ENCODE measurements around the gene ZBED1.
"Not testable (repeated sequence)": the region's sequence is repeated elsewhere in the genome, so short reads cannot be mapped to it uniquely, and the experiment has no call there.

Gene ZBED1

DNA sequence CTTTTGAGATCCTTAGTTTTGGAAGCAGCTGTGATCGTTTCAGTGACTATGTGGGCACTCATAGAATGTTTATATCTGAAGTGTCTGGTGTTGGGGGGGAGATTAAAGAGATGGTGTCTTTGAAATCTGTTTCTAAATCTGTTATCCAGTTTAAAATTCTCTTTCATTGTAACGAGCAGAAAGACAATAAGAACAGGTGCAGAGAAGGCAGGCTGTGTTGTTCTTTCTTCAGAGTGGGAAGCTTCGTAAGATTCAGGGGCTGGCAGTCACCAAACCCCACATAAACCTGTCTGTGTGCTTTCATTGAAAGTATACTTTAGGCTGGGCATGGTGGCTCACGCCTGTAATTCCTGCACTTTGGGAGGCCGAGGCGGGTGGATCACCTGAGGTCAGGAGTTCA is 16.3 kb upstream of the ZBED1 start:
- DNase-seq = no peak

DNA sequence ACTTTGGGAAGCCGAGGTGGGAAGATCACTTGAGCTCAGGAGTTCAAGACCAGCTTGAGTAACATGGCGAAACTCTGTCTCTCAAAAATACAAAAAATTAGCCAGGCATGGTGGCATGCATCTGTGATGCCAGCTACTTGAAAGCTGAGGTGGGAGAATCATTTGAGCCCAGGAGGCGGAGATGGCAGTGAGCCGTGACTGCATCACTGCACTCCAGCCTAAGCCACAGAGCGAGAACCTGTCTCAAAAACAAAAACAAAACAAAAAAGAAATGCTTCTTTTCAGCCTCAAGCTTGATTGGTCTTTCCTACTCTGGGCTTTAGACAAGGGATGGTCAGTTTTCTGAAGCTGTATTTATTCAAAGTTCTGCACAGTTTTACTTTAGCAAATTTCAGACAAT is 15.8 kb upstream of the ZBED1 start:
- DNase-seq = no peak

GRCh38 chrX:2514131-2514530 is 13.4 kb upstream of the ZBED1 start:
- no peak for DNase-seq

- no peak for DNase-seq
Measured at GRCh38 chrX:2513121-2513664, 12.4 kb upstream of the ZBED1 start.

- no peak for DNase-seq
Measured at GRCh38 chrX:2512501-2512900, 11.7 kb upstream of the ZBED1 start.

DNA sequence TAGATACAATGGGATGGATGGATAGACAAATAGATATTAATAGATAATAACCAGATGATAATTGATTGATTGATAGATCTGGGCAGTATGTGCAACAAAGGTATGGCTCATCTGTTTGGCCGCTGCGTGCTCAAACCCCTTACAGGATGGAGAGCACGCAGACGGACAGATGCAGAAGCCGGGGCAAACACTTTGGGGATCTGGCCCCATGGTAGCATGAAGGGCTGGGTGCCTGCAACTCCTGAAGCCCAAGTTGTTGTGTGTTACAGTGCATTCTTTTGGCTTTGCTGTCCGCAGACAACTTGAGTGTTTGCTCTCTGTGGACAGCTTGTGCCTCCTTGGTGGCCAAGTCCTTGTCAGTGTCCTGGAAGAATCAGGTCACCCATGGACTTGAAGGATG is 10.6 kb upstream of the ZBED1 start:
- no peak for DNase-seq

DNA sequence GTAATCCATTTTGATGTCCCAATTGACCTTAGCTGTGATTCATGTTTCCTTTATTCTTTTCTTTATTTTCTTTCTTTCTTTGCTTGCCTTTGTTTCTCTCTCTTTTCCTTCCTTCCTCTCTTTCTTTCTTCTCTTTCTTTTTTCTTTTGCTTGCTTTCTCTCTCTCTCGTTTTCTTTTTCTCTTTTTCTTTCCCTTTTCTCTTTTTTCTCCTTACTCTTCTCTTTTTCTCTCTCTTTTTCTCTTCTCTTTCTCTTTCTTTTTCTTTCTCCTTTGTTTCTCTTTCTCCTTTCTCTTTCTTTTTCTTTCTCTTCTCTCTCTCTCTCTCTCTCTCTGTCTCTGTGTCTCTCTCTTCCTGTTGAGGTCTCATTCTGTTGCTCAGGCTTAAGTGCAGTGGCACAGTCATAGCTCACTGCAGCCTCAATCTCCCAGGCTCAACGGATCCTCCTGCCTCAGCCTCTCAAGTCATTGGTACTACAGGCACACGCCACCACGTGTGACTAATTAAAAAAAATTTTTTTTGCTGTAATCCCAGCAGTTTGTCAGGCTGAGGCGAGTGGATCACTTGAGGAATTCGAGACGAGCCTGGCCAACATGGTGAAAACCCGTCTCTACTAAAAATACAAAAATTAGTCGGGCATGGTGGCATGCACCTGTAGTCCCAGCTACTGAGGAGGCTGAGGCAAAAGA is 8.0 kb upstream of the ZBED1 start:
- DNase-seq = no peak

GRCh38 chrX:2507904-2508627 is 7.3 kb upstream of the ZBED1 start:
- no peak for DNase-seq

DNA sequence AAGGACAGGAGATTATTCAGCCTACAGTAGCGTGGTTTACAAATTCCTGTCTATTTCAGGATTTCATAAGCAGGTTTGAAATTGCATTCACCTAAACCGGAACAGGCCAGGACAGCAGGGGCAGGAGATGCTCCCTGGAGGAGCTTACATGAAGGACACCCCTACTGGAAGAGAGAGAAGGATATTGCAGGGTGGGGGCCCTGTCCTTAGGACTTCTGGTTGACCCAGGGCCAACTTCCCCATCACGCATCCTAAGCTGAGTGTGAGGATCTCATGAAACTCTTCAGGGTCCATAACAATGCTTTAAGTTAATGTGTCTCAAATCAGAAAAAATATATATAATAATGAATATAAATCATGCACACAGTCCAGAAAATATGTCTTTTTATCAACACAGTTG is 6.4 kb upstream of the ZBED1 start:
- no peak for DNase-seq

- DNase-seq = not testable (repeated sequence)
Measured at GRCh38 chrX:2505341-2505740, 4.6 kb upstream of the ZBED1 start.

DNA sequence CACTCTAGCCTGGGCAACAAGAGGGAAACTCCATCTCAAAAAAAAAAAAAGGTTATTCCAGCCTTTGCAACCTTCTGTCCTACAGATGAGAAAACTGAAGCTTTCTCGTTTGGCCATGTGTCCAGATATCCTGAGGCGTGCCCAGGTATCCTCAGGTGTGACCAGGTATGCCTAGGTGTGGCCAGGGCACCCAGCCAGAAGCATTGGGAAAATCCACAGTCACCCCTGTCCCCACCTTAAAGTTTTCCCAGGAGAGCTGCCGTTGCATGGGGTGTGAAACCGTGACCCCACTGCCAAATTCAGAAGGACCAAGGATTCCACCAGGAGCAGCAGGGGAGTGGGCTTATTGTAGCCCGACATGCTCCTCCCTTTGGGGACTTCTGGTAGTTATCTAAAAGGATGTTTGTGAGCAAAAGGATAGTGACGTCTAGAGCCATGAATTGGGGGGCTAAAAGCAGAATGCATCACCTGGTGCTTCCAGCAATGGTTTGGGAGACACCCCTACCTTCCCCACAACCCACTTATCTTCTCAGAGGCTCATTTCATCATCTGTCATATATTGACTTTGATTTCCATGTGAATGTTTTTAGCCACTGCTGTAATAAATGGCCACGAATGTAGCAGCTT is 4.0 kb upstream of the ZBED1 start:
- DNase-seq = no peak

DNA sequence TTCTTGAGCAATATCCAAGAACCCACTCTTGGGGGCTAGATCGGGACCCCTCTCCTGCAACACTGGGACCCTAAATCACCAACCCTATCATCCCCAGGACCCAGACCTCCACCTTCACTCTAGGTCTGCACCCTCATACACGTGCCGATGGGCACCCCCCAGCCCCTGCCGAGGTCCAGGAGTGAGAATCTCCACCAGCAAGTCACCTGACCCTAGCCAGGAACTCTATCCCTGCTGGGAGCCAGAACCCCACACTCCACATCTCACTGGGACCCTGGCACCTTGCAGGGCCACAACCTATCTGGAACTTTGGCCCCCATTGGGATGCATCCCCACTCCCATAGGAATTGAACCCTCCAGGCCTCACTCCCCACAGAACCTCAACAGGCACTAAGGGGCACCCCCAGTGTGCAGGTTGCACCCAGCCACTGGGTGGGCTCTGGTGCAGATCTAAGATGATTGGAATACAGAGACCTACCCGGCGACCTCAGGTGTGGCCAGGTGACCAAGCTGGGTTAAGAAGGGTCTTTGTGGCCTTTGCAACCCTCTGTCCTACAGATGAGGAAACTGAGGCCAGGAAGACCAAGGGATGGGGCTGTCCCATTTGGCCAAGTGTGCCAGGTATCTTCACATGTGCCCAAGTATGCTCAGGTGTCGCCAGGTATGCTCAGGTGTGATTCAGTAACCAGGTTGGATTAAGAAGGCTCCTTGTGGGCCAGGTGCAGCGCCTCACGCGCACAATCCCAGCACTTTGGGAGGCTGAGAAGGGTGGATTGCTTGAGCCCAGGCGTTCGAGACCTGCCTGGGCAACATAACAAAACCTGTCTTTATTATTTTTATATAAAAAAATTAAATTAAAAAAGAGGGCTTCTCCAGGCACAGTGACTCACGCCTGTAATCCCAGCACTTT is 3.1 kb upstream of the ZBED1 start:
- no peak for DNase-seq

DNA sequence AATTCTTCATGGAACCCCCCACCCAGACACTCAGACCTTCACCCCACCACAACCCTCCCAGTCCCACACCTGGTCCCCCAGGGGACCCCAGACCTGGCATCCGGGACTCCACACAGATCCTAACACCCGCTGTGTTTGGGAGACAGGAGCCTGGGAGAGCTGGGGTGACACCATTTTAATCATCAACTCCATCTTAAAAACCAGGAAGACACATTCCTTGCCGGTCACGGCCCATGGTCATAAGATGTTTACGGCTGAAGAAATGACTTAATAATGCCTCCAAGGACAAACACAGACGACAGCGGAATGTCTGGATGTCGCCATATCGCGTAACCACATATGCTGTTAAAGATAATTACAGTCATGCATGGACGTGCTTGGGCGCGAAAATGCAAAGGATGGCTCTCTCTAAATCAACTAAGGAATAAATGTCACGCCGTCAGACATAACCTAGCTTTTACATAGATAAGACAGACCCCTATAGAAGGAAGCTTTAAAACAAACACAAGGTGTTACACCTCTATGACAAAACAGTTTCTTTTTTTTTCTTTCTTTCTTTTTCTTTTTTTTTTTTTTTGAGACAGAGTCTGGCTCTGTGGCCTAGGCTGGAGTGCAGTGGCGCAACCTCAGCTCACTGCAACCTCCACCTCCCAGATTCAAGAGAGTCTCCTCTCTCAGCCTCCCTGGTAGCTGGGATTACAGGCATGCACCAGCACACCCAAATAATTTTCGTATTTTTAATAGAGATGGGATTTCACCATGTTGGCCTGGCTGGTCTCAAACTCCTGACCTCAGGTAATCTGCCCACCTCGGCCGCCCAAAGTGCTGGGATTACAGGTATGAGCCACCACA is 2.1 kb upstream of the ZBED1 start:
- no peak for DNase-seq

GRCh38 chrX:2502120-2502667 is 1.4 kb upstream of the ZBED1 start:
- no peak for DNase-seq

GRCh38 chrX:2501559-2502102 is 855 bp upstream of the ZBED1 start:
- DNase-seq = no peak

GRCh38 chrX:2500091-2500802 is 529 bp downstream of the ZBED1 start:
- DNase-seq = no peak

DNA sequence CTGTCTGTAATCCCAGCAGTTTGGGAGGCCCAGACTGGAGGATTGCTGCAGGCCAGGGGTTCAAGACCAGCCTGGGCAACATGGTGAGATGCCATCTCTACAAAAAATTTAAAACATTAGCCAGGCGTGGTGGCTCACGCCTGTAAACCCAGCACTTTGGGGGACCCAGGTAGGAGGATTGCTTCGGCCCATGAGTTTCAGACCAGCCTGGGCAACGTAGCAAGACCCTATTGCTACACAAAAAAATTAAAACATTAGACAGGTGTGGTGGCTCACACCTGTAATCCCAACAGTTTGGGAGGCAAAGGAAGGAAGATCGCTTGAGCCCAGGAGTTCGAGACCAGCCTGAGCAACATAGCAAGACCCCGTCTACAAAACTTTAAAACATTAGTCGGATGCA is 1.3 kb downstream of the ZBED1 start:
- DNase-seq = no peak

- DNase-seq = no peak
Measured at GRCh38 chrX:2498781-2499302, 1.9 kb downstream of the ZBED1 start.

GRCh38 chrX:2497961-2498780 is 2.6 kb downstream of the ZBED1 start:
- no peak for DNase-seq
